GM20000 (cell line): ENCODE results near the gene PAX1.

ENCODE experiments used
- DNase-seq: peaks from one replicate; pipeline ENCODE4 v3.0.0; 2012; ENCODE audit warnings: low spot score
- CTCF ChIP-seq: IDR thresholded peaks from 2 replicates; pipeline ENCODE4 v1.5.1; 2012; ENCODE audit warnings: mild to moderate bottlenecking, control low read depth; ENCODE audit errors: extremely low read depth, missing control alignments

The PAX1 gene

GRCh38 chr20:21705575-21706260 is at the start of gene PAX1:
TSS of gene PAX1 (plus strand) at chr20:21705664. CDS start at chr20:21705713, 49 bp downstream.
- peak; percentile 41 for DNase-seq
- TF ChIP-seq CTCF = no peak

- DNase-seq = no peak
- TF ChIP-seq CTCF = no peak
Observed at GRCh38 chr20:21656308-21657067, 49.0 kb upstream of the PAX1 start.

- TF ChIP-seq CTCF = no peak
- DNase-seq = no peak
Observed at GRCh38 chr20:21661488-21662055, 43.9 kb upstream of the PAX1 start.

GRCh38 chr20:21663465-21663864 is 42.0 kb upstream of the PAX1 start:
- no peak for TF ChIP-seq CTCF
- no peak for DNase-seq

GRCh38 chr20:21665687-21666446 is 39.6 kb upstream of the PAX1 start:
- TF ChIP-seq CTCF = no peak
- no peak for DNase-seq

GRCh38 chr20:21670126-21670525 is 35.3 kb upstream of the PAX1 start:
- no peak for DNase-seq
- no peak for TF ChIP-seq CTCF

GRCh38 chr20:21670981-21671380 is 34.5 kb upstream of the PAX1 start:
- DNase-seq = no peak
- no peak for TF ChIP-seq CTCF
